Activated CD8-positive, alpha-beta memory T cell treated with anti-CD3 and anti-CD28 coated beads for 24 hours (primary cell): ENCODE data around the gene OAS2.
"Not testable (repeated sequence)": the region's sequence is repeated elsewhere in the genome, so short reads cannot be mapped to it uniquely, and the experiment has no call there.

ENCODE experiments used
- DNase-seq: peaks from one replicate; pipeline ENCODE4 v3.0.0-alpha.2; 2020

OAS2 gene

DNA sequence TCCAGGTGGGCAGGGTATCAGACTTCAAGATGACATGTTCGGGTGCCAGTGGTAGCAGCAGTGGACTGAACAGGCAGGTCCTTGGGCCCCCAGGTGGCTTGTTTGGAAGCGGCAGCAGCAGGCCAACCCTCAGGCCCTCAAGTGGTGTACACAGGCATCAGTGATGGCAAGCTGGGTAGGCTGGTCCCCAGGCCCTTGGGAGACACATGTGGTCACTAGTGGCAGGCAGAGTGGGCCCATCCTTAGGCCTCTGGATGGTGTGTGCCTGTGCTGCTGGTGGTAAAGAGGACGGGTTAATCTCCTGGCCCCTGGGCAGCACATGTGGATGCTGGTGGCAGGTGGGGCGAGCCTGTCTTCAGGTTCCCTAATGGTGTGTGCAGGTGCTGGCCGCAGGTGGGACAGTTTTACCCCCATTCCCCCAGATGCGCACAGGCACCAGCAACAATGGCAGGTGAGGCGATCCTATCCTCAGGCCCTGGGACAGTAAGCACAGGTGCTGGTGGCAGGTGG is 8.0 kb downstream of the OAS2 start:
- peak; percentile 55 for DNase-seq

DNA sequence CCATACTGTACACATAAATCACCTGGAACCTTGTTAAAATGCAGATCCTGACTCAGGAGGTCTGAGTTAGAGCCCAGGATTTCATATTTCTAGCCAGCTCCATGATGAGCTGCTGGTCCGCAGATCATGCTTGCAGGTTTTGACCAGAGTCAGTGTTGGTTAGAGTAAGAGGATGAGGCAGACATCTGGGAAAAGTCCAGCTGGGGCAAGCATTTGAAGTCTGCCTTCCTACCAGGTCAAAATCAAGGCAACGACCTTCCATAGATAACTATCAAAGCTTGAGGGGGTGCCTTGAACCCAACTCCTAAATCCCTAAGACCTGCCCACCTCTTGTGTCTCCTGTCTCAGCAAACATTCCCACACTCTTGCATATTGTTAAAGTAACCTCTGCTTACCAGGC is 9.2 kb downstream of the OAS2 start:
- DNase-seq, result peak; percentile 7

DNA sequence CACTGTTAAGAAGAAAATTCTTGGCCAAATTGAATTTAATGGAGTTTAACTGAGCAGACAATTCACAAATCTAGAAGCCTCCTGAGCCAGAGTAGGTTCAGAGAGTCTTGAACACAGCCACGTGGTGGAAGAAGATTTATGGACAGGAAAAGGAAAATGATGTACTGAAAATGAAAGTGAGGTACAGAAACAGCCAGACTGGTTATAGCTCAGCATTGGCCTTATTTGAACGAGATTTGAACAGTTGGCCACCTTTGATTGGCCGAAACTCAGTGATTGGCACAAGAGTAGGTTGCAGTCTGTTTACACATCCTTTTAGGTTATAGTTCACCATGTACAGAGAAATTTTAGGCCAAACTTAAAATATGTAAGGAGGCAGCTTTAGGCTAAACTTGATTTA is 9.9 kb downstream of the OAS2 start:
- DNase-seq, result no peak

DNA sequence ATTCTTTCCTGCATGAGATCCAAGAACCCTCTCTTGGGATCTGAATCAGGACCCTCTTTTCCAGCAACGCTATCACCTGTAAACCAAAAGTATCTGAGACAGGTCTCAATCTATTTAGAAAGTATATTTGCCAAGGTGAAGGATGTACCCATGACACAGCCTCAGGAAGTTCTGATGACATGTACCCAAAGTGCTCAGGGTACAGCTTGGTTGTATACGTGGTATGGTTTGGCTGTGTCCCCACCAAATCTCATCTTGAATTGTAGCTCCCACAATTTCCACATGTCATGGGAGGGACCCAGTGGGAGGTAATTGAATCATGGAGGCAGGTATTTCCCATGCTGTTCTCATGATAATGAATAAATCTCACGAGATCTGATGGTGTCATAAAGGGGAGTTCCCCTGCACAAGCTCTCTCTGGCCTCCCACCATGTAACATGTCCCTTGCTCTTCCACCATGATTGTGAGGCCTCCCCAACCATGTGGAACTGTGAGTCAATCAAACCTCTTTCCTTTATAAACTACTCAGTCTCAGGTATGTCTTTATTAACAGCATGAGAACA is 10.6 kb downstream of the OAS2 start:
- not testable (repeated sequence) for DNase-seq

DNA sequence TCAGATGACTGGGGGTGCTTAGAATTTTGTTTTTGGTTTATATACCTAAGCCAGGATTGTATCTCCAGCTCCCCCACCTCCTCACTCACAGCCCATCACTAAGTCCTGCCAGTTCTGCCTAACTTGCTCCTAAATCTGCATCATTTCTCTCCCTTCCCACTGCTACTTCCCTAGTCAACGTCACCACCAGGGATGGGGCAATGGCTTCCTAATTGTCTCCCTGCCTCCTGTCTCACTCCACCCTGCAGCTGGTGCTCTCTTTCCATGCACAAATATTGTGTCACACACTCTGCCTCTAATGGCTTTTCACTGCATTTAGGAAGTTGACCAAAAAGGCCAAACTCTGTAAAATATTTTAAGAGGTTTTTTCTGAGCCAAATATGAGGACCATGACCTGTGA is 11.5 kb downstream of the OAS2 start:
- no peak for DNase-seq

DNA sequence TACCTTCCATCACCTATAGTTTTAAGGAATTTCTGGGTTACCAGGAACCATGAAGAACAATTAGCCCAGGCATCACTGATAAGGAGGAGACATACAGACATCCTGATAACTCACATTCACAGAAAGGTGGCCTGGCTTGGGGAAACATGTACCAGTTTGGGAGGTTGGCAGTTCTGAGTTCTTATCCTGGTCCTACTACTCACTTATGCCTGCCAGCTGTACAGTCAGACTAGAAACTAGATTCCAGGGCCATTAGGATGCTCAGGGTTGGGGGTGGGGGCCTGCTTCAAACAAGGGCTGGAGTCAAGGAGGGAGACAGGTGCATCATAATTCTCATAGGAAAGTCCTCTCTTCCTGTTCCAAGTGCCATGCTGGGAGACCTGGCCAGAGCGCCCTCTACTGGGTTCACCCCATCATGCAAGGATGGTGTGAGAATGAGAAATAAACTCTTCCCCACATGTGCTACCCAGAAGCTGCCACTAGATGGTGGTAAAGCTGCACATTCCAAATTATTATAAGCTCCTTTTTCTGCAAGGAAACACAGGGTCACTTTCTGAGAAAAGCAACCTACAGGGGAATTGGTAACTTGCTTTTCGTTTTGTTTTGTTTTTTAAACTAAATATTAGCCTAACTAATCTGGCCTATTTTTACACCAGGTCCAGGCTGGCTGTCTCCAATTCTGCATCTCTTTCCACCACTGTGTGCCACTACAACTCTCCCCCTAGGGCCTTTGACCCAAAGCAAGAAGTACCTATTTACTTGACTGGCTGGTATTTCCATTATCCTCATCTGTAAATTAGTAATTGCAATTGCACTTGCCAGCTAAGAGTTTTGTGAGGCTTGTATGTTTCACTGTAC is 14.5 kb downstream of the OAS2 start:
- DNase-seq, result peak; percentile 69

DNA sequence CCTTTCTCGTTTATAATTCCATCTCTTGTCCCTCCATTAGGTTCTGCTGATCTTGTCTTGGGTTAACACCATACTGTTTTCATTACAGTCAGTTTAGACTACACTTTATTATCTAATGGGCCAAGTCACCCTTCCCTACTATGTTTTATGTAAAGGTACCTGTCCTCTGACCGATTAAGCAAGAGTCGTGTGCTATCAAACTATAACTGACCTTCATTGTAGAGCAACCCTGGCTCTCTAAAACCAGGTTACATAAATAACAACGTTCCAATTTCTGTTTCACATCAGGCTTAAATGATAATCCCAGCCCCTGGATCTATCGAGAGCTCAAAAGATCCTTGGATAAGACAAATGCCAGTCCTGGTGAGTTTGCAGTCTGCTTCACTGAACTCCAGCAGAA is 16.7 kb downstream of the OAS2 start:
- no peak for DNase-seq

DNA sequence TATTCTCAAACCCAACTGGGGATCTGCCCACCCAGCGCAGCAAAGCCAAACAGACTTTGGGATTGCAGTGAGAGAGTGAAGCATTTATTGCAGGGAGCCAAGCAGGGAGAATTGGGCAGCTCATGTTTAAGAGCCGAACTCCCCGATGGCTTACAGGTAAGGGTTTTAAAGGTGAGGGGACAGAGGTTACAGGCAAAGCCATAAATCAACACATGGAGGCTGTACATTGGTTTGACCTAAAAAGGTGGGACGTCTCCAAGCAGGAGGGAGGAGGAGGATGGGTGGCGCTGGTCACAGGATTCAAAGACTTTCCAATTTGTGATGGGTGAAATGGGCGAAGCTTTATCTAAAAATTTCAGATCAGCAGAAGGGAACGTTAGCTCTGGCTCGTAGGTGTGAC is 18.2 kb downstream of the OAS2 start:
- DNase-seq, result no peak

DNA sequence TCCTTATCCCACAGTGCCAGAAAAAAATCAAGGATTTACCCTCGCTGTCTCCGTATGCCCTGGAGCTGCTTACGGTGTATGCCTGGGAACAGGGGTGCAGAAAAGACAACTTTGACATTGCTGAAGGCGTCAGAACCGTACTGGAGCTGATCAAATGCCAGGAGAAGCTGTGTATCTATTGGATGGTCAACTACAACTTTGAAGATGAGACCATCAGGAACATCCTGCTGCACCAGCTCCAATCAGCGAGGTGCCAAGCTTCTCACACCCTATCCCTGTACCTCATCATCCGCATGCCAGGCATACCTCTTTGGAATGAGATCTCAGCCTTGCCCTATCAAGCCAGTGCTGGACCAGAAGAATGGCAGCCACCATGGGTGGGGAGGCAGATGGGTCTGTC is 19.2 kb downstream of the OAS2 start:
- DNase-seq, result no peak

DNA sequence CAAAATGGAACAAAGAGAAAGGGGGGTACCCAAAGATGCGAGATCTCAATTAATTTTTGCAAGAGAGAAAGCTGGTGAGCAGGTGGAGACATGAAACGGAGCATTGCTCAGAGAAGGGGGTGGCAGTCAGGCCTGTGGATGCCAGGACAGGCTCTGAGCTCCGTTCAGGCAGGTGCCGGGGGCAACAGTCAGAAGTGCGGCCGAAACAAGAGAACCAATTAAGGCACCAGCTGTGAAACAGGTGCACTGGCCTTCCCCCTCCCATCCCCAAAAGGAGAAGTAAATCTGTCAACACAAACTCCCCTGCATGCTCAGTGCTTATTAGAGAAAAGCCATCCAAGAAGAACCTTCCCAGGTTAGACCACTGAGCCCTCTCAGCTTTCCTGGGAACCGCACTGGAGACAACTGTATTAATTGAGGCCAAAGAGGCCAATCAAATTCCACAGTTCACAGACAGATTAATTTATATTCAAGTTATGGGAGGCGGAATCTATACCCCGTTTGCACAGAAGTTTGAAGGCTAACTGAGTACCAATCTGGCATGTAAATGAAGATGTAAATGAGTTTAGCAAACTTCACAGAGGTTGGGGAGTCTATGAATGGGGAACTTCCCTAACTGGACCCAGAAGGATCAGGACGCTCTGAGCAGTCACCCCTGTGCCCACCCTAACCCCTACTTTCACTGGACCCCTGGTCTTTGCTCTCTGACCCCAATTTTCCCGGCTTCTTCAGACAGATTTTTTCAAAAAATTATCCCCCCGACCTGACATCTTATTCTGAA is 20.9 kb downstream of the OAS2 start:
- no peak for DNase-seq

DNA sequence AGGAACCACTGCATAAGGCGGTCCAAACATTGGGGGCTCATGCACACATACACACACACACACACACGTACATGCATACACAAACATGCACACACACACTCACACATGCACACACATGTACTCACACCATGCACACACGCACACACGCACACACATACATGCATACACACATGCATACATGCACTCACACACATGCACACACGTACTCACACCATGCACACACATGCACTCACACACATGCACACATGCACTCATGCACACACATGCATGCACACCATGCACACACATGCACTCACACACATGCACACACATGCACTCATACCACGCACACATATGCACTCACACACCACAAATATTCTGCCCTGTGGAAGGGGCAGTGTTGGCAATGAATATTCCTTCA is 22.1 kb downstream of the OAS2 start:
- DNase-seq, result no peak

DNA sequence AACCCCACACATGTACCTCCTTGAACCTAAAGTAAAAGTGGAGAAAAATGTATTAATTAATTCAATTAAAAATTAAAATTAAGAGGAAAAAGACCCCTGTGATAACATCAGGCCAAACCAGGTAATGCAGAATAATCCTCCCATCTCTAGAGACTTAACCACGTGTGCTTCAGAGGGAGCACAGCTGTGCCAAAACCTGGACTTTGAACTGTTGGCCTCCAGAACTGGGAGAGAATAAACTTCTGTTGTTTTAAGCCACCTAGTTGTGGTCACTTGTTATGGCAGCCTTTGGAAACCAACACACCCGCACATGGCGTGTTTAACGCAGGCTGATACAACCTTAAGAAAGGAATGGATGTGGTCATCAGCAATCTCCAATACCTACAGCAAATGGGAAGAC is 23.8 kb downstream of the OAS2 start:
- DNase-seq, result peak; percentile 28

DNA sequence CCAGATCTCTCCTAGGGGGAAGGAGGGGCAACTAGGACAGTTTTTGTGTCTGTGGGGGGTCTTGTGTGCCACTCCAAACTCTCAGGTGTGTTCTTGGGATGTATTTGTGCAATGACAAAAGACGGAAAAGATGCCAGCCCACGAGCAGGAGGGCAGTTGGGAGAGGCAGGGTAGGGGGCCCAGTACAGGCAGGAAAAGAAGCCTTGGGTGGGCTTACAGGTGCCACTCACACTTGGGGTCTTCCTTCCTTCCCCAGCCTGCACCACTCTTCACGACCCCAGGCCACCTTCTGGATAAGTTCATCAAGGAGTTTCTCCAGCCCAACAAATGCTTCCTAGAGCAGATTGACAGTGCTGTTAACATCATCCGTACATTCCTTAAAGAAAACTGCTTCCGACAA is 24.4 kb downstream of the OAS2 start:
- DNase-seq, result no peak

DNA sequence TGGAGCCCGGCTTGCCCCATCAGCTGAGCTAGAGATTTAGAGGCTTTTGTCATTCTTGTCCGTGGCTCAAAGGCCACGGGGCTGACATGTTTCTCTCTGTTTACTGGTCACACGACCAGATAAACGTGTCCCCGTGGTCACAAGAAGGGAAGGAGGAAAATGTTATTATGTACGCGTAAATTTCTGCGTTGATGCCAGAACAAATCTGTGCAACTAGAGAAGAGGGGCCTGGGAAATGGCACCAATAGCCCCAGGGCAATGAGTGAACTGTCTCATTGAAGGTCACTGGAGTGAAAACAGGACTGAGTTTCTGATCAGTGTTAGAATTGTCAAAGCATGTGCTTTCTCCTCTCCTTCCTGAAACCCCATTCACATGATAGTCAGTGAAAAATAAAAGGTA is 25.3 kb downstream of the OAS2 start:
- DNase-seq, result no peak

DNA sequence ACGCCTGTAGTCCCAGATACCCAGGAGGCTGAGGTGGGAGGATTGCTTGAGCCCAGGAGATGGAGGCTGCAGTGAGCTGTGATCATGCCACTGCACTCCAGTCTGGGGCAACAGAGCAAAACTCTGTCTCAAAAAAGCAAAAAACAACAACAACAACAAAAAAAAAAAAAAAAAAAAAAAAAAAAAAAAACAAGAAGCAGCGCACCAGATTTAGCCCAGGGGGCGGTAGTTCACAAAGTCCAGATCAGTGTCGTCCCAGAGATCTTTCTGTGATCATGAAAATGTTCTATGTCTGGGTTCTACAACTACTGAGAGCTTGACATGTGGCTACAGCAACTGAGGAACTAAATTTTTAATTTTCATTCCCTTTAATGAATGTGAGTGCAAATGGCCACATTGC is 27.4 kb downstream of the OAS2 start:
- DNase-seq, result no peak

DNA sequence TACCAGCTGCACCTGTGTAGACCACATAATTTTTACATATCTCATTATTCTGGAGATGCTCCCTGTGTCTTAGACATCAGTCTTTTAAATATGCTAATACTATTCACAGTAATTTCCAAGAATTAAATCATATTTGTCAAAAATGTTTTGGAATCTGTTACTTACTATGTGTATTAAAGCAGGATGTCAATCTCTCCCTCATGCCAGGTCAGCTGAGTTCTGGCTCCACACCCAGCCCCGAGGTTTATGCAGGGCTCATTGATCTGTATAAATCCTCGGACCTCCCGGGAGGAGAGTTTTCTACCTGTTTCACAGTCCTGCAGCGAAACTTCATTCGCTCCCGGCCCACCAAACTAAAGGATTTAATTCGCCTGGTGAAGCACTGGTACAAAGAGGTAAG is 27.9 kb downstream of the OAS2 start:
- no peak for DNase-seq

DNA sequence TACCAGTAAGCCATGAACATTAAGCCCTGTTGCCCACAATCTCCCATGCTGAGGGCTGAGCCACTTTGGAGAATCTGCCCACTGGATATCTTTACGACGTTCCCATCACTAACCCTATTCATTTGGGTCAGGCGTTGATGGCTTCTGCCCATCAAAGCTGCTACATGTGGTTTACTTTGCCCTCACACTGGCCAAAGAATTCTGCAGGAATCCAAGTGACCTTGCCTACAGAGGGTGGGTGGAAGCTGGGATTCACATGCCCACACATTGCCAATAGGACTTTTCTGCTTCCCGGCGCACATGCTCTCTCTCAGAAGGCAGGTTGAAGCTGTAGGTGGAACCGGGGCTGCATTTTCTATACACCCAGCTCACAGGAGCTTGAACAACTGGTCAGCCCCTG is 28.3 kb downstream of the OAS2 start:
- DNase-seq, result no peak

DNA sequence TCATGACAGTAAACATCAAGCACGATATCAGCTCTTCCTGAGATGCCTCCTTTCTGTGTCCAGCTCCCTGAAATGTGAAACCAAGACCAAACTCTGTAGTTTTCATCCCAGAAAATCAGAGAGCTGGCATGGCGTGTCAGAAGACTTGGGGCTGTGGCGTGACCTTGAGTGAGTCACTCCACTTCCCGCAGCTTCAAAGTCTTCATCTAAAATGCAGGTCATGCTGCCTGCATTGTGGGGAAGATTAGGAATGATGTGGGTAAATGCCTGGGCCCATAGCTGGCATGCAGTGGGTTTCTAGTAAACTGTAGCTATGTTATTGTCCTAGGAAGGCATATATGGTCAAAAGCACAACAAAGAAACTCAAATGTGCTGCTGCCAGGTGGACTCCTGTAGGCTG is 28.8 kb downstream of the OAS2 start:
- DNase-seq, result no peak

DNA sequence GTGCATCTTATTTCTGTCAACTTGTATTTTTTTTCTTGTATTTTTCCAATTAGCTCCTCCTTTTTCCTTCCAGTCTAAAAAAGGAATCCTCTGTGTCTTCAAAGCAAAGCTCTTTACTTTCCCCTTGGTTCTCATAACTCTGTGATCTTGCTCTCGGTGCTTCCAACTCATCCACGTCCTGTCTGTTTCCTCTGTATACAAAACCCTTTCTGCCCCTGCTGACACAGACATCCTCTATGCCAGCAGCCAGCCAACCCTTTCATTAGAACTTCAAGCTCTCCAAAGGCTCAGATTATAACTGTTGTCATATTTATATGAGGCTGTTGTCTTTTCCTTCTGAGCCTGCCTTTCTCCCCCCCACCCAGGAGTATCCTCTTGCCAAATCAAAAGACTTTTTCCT is 32.4 kb downstream of the OAS2 start:
- no peak for DNase-seq

DNA sequence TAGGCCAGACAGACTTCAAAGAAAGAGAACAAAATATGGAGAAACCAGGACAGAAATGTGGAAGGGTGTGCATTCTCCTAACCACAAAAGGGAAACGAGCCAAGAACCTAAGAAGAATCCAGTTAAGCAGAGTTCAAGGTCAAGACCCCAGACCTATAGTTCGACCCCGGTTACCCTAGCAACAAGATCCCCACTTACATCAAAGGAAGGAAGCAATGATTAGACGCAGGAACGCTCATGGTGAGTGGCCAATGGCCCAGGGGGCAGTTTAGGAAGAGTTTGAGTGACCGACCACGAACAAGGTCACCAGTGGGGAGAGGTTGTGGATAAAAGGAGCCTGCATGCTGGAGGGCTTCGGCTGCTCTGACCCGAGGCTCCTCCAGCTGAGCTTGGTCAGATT is 36.2 kb downstream of the OAS2 start:
- no peak for DNase-seq

DNA sequence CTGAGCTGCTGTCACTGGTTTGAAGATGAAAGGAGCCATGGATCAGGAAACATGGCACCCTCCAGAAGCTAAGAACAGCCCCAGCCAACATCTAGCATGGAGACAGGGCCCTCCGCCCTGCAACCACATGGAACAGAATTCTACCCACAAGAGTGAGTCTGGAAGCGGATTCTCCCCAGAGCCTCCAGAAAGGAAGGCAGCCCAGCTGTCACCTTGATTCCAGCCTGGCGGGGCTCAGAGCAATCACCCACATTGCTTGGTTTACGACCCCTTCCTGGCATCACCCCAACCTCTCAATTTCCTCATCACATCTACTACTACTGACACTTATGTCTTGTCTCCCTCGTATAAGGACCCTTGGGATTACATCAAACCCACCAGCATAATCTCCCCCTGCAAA is 38.5 kb downstream of the OAS2 start:
- no peak for DNase-seq

DNA sequence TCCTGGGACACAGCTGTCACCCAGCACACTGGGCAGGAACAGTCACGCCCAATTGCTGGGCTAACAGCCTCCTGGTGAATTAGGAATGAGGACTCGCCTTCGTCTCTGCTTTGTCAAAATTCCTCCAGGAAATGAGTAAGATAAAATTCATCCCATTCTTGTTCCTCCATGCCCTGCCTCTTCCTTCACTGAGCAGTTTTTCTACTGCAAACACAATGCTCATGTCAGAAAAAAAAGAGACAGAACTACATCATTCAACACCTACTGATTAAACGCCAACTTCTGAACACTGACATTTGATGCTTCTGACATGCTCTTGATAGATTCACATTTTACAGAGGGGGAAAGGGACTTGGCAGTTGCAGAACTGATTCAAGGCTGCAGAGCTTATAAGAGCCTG is 40.7 kb downstream of the OAS2 start:
- DNase-seq, result no peak

DNA sequence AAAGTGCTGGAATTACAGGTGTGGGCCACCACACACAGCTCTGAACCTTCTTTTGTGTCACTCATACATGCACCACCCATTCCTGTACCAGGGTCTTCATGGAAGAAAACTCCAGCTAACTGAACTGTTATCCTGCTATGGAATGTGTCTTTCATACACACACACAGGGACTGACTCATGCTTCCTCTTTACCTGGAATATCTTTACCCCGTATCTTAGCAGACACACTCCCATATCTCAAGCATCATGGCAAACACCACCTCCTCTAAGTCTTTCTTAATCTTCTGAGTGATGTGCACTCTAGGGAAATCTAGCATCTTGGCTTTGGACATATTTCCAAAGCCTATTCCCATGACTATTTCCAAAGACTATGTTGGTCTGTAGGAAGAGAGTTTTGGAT is 43.2 kb downstream of the OAS2 start:
- DNase-seq, result no peak
